GM19328 (cell line): ENCODE results near the gene MTARC1.

Experiments used
- ATAC-seq: cut with Tn5 transposase; IDR thresholded peaks from one replicate; pipeline ENCODE4 v1.9.1; 2021; ENCODE audit warnings: mild to moderate bottlenecking, moderate library complexity; ENCODE audit not compliant: unreplicated experiment

The MTARC1 gene

DNA sequence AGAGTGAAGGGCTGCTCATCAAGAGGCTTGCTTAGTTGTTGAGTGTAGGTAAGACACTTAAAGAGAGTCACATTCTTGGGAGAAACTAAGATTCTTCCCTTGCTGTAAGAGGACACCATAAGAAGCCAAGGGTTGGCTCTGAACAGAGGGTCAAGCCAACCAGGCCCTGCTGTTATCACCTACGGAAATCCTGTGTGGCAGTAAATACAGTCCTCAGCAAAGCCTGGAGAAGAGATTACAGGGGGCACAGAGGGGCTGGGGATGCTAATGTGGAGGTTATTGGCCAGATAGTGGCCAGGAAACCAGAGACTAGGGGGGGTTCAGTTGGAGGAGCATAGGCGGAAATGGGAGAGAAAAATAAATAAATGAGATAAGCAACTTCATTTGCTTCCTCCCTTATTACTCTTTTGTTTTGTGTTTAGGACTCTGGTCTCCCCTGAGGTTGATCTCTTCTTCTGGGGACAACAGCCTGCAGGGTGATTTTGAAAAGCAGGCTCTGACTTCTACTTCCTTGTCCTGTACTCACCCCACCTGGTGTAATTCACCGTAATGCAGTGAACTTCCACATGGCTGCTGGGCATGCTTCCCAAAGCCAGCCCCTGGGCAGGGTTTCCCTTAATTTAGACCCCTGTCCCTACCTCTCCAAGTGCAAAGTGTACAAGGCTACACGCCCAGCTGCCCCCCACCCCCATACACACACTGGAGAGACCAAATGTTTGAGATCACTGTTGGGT is 40.9 kb downstream of the MTARC1 start:
- no peak for ATAC-seq

DNA sequence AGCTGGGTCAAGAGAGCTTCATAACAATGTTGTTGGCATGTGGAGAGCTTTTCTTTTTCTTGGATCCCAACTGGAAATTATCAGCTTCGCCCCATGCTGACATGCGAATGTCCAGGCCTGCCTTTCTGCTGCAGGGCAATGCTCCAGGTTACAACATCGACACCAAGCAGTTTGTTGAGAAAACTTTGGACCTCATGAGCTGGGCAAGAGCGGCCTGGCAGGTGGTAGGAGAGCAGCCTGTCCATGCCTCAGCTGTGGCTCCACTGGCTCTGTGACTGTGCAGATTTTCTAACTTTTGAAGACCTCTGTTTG is 41.4 kb downstream of the MTARC1 start:
- no peak for ATAC-seq

DNA sequence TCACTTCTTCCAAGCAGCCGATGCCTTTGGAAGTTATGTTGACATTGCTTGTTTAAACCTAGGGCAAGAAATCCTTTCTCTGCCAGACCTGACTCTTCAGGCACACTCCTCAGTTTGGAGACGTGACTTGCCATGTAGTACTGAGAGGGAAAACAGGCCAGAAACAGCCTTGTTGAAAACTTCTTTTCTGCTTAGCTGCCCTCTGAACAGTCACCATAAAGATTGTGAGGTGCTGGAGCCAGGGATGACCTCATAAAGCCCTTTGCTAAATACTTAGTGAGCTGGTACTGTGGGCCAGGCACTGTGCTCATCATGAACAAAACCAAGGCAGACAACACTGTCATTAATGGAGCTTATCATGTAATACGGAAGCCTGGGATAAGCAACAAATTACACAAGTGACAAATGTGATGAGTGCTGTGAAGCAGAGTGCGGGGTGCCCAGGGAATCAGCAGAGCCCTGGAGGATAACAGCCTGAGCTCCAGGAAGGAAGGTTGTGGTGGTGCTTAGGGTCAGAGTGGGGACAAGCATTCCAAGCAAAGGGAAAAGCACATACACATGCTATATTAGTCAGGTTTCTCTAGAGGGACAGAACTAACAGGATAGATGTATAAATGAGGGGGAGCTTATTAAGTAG is 42.4 kb downstream of the MTARC1 start:
- no peak for ATAC-seq

DNA sequence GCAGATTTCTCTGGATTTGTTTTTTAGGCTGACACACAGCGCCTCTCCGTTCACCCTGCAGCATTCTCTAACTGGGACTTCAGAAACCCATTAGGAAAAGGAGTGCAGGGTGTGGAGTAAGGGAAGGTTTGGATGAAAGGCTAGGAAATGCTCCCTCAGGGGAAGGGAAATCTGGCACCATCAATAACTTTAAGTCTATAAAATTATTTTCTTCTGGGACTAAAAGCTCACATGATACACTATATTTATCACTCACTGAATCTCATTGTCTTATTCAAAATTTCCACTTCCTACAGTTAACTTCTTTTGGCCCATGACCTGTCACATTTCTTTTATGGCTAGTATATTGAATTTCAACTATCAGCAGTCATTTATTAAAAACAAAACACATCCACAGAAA is 46.7 kb downstream of the MTARC1 start:
- no peak for ATAC-seq

DNA sequence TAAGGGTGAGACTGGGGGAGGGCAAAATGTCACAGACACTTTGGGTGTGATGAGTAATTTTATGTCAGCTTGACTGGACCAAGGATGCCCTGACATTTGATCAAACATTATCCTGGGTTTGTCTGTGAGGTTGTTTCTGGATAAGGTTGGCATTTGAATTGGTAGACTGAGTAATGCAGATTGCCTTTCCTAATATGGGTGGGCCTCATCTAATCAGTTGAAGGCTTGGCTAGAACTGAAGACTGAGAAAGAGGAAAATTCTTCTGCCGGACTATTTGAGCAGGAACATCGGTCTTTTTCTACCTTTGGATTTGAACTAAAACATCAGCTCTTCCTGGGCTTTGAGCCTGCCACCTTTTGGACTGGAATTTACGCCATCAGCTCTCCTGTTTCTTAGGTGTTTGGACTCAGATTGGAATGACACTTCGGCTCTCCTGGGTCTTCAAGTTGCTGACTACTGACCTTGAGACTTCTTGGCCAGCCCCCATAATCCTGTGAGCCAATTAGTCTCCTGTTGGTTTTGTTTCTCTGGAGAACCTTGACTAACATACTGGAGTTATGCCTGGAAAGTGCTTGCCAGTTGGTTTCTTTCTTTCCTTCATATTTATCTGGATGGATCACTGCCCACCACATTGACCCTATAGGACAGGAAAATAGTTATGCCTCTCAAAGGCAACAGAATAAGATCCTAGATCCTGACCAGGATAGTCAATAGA is 47.6 kb downstream of the MTARC1 start:
- no peak for ATAC-seq
